Panc1 (cell line): ENCODE measurements around the gene FHIT.

ENCODE experiments used
- POLR2AphosphoS5 ChIP-seq: IDR thresholded peaks from 2 replicates; pipeline ENCODE4 v1.6.1; 2012; ENCODE audit warnings: mild to moderate bottlenecking, low read depth, low read length, moderate library complexity
- REST ChIP-seq, 2 experiments: IDR thresholded peaks; 2 replicates each; pipeline ENCODE4 v1.6.1; 2011 to 2012; ENCODE audit warnings: low read depth in 2 of 2, control low read depth in 1 of 2, low read length in 1 of 2, mild to moderate bottlenecking in 1 of 2, moderate library complexity in 1 of 2; ENCODE audit not compliant: insufficient read depth in 1 of 2
- TF ChIP-seq, protein P1 (sequence below): fragments of 450-650 bp; IDR thresholded peaks from 2 replicates; pipeline ENCODE4 v1.5.1; 2017; ENCODE audit warnings: mild to moderate bottlenecking

GRCh38 chr3:59968513-59969045 lies 1282.7 kb downstream of the FHIT start:
- TF ChIP-seq, protein P1, sequence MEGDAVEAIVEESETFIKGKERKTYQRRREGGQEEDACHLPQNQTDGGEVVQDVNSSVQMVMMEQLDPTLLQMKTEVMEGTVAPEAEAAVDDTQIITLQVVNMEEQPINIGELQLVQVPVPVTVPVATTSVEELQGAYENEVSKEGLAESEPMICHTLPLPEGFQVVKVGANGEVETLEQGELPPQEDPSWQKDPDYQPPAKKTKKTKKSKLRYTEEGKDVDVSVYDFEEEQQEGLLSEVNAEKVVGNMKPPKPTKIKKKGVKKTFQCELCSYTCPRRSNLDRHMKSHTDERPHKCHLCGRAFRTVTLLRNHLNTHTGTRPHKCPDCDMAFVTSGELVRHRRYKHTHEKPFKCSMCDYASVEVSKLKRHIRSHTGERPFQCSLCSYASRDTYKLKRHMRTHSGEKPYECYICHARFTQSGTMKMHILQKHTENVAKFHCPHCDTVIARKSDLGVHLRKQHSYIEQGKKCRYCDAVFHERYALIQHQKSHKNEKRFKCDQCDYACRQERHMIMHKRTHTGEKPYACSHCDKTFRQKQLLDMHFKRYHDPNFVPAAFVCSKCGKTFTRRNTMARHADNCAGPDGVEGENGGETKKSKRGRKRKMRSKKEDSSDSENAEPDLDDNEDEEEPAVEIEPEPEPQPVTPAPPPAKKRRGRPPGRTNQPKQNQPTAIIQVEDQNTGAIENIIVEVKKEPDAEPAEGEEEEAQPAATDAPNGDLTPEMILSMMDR = no peak
- no peak for TF ChIP-seq POLR2AphosphoS5
- TF ChIP-seq REST (IDR thresholded peaks at IDR 0.05; ENCODE audit: insufficient read depth in 1 of 2, low read depth in 2 of 2, low read length in 1 of 2) = no peak
